CD1c-positive myeloid dendritic cell (primary cell): Measurements from ENCODE around the gene STMND1.
"Not testable (repeated sequence)": the region's sequence is repeated elsewhere in the genome, so short reads cannot be mapped to it uniquely, and the experiment has no call there.

Source experiments
- DNase-seq: peaks from one replicate; pipeline ENCODE4 v3.0.0-alpha.2; 2016; ENCODE audit errors: extremely low spot score

Gene STMND1

GRCh38 chr6:17101422-17102257, at the start of gene STMND1:
Gene STMND1, plus strand, starts transcription at chr6:17102050. Its CDS starts 208 bp downstream, at chr6:17102258.
- DNase-seq, result peak; percentile 22

GRCh38 chr6:17054647-17055046, 47.2 kb upstream of the STMND1 start:
- DNase-seq, result no peak

DNA sequence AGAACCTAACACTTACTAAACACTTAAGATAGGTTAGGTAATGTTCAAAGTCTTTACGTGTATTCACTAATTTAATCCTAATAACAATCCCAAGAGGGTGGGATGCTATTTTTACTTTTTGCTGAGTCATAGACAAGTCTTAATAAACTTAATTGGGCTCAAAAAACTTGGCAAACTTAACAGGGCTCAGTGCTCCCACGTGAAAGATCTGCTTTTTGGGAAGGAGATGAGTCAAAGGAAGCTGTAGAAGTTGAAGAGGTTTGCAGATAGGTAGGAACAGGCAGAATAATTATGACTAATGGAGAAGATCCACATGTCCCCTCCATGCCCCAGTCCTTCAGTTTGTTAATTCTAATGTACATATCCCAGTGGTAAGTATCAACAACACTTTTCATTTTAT, 44.5 kb upstream of the STMND1 start:
- DNase-seq, result no peak

DNA sequence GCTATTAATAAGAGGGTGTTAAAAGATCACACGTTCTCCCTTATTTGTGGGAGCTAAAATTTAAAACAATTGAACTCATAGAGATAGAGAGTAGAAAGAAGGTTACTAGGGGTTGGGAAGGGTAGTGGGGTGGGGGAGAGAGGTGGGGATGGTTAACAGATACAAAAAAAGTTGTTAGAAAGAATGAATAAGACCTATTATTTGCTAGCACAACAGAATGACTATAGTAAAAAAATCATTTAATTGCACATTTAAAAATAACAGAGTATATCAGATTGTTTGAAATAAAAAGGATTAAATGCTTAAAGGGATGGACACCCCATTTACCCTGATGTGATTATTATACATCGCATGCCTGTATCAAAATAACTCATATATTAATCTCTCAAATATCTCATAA, 43.3 kb upstream of the STMND1 start:
- no peak for DNase-seq

DNA sequence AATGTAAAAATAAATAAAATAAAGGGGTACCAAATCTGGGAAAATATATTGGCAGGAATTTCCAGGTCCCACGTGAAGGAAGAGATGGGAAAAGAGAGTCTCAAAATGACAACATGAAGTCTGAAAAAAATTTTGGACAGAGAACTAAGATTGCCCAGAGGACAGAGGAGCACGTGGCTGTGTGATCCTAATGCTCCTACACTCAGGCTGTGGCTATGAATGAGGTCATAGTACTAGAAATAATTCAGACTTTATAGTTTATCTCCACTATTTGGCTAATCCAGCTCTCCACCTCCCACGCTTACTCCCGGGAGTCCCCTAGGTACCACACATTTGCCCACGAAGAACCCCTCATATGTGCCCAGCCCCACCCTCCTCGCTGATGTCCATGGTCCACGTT, 42.8 kb upstream of the STMND1 start:
- DNase-seq, result no peak

GRCh38 chr6:17059850-17060249, 42.0 kb upstream of the STMND1 start:
- DNase-seq, result no peak

DNA sequence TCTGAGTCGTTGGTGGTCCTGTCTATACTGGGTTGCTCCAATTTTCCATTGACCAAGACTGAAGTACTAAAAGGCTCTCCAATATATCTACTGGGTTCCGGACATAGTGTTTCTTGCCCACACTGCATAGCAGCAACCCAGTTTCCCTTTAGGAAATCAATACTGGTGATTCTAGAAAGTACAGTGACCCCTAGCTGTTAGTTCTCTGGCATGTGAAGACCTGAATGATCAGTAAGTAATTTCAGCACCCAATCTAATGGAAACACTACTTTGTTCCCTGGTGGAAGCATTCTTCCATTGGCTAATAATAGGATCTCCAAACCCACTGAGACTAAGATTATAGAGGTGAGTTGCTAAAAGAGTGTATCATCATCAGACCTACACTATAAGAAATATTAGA, 40.8 kb upstream of the STMND1 start:
- no peak for DNase-seq

- DNase-seq, result peak; percentile 33
These were observed 38.9 kb upstream of the STMND1 start for GRCh38 chr6:17062871-17063440.

GRCh38 chr6:17064975-17065374, 36.9 kb upstream of the STMND1 start:
- no peak for DNase-seq

GRCh38 chr6:17066610-17067009, 35.2 kb upstream of the STMND1 start:
- DNase-seq, result no peak

DNA sequence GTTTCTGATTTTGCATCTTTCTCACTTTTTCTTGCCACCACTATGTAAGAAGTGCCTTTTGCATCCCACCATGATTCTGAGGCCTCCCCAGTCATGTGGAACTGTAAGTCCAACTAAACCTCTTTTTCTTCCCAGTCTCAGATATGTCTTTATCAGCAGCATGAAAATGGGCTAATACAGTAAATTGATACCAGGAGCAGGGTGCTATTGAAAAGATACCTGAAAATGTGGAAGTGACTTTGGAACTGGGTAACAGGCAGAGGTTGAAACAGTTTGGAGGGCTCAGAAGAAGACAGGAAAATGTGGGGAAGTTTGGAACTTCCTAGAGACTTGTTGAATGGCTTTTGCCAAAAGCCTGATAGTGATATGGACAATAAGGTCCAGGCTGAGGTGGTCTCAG, 32.9 kb upstream of the STMND1 start:
- not testable (repeated sequence) for DNase-seq

DNA sequence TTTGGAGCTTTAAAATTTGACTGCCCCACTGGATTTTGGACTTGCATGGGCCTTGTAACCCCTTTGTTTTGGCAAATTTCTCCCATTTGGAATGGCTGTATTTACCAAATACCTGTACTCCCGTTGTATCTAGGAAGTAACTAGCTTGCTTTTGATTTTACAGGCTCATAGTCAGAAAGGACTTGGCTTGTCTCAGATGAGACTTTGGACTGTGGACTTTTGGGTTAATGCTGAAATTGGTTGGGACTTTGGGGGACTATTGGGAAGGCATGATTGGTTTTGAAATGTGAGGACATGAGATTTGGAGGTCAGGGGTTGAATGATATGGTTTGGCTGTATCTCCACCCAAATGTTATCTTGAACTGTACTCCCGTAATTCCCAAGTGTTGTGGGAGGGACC, 31.4 kb upstream of the STMND1 start:
- not testable (repeated sequence) for DNase-seq

DNA sequence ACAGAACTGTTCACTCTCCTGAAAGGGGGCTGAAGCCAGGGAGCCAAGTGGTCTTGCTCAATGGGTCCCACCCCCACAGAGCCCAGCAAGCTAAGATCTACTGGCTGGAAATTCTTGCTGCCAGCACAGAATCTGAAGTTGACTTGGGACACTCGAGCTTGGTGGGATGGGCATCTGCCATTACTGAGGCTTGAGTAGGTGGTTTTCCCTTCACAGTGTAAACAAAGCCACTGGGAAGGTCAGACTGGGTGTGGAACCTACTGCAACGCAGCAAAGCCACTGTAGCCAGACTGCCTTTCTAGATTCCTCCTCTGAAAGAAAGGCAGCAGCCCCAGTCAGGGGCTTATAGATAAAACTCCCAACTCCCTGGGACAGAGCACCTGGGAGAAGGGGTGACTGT, 28.3 kb upstream of the STMND1 start:
- DNase-seq, result not testable (repeated sequence)

DNA sequence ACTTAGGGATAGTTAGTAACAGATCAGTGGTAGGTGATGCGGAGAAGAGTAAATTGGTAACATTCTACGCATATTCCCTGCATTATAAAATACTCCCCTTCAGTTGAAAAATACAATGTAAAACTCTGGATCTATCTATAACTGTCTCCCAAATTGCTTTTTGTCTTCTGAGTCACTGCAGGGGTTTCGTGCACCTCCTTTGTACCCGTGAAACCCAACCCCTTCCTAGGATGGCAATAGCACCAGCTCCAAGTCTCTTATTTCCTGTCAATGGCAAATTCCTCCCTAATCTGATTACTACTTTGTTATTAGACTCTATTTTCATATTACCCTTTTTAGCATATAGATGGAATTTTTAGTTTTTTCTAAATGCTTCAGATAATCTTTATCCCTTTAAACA, 20.6 kb upstream of the STMND1 start:
- no peak for DNase-seq

GRCh38 chr6:17081860-17082508, 19.9 kb upstream of the STMND1 start:
- no peak for DNase-seq

DNA sequence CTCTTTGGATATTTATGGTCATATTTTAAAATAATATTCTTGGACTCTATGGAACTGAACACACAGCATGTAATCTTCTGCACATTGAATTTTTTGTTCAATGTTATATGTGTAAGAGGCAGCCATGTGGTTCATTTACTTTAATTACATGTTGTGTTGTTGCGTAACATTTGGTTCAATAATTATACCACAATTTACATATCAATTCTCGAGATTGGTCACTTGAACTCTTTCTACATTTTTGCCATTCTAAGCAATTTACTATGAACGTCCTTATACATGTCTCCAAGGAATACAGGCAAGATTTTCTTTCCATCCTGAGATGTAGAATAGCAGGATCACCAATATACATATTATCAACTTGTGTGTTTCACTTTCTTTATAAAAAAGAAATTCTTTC, 18.5 kb upstream of the STMND1 start:
- DNase-seq, result no peak

DNA sequence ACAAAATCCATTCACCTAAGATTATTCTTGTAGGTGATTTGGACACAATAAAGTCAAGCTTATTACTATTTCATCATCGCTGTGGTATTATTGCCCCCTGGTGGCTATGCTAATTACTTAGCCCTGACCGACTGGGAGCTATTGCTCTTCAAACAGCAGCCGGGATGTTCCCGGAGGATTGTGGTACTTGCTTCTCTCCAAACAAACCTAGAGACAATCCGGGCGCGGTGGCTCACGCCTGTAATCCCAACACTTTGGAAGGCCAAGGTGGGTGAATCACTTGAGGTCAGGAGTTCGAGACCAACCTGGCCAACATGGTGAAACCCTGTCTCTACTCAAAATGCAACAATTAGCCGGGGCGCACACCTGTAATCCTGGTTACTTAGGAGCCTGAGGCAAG, 15.4 kb upstream of the STMND1 start:
- peak; percentile 57 for DNase-seq

DNA sequence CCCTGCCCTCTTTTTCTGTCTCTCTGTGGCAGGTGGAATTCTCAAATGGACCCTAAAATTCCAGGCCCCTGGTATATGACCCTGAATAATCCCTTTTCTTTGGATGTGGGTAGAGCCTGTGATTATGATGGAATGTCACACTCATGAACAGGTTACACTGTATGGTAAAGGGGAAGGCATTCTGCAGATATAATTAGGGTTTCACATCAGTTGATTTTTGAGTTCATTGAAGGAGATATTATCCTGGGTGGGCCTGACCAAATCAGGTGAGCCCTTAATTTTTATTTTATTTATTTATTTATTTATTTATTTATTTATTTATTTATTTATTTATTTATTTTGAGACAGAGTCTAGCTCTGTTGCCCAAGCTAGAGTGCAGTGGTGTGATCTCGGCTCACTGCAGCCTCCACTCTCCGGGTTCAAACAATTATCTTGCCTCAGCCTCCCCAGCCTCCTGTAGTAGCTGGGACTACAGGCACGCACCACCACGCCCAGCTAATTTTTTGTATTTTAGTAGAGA, 13.7 kb upstream of the STMND1 start:
- no peak for DNase-seq

DNA sequence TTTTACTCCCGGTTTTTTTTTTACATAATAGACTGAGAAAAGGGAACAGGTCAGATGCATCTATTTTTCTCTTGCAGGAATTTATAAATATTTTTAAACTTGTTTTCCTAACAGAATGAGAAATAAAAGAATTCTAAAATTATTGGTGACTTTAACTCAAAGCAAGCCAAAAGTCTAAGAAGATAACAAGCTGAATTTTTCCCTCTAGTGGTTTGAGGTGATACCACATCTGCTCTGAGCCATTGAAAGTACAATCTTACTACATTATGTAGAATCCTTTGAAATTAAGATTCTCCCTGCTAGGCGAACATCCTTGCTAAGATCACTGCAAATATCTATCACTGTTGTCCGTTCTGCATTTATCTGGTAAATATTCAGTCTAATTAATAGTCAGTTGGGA, 10.7 kb upstream of the STMND1 start:
- no peak for DNase-seq

- no peak for DNase-seq
These were observed 8.2 kb upstream of the STMND1 start for GRCh38 chr6:17093686-17094085.

DNA sequence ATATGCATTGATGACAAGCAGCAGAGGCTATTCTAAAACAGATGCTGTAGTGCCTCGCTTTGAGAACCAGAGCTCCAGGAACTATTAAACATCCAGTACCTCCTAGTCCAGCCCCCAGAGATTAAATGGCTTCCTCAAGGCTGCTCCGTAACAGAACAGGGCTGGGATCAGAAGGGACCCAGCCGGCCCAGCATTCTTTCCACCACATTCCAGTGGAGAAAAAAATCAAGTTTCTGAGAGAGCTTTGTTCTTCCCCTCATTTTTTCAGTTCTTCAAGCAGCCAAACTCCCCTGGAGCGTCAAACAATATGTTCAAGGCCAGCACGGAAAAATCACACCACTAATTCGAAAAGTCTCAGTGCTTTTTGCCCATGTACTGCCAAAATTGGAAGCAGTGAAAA, 5.8 kb upstream of the STMND1 start:
- DNase-seq, result no peak

DNA sequence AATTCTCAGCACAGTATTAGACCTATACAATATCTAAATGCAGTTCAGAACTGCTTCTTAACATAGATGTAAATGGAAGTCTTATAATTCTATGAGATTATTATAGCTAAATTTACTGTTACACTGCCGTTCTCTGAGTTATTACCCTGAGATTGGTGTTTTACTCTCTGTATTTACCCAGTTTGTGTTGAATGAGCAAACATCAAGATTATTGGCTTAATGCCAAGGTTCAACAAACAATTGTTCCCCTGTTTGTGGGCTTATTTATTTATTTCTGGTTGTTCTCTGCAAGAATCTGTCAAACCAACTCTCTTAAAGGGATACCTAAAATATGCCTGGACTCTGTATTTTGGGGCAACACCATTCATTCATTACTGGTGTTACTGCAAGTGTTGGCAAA, 5.2 kb upstream of the STMND1 start:
- no peak for DNase-seq

GRCh38 chr6:17097982-17098381, 3.9 kb upstream of the STMND1 start:
- no peak for DNase-seq
